DOHH2 (cell line): ENCODE data around the gene TMEM119.

Experiments
- H3F3A ChIP-seq: fragments of 200-600 bp; sonication (generic), shearing (Covaris generic); 2 replicates; pipeline ENCODE4 v1.6.0; 2016; ENCODE audit warnings: antibody characterized with exemption, mild to moderate bottlenecking; ENCODE audit not compliant: control insufficient read depth, insufficient read depth
- H3K27ac ChIP-seq: fragments of 200-600 bp; sonication (generic); 2 replicates; pipeline ENCODE4 v1.5.1; 2014; ENCODE audit warnings: low read depth, mild to moderate bottlenecking, low read length, moderate library complexity
- H3K27me3 ChIP-seq: fragments of 200-600 bp; sonication (generic); 2 replicates; pipeline ENCODE4 v1.6.1; 2014; ENCODE audit warnings: mild to moderate bottlenecking, low read length, mixed read lengths; ENCODE audit not compliant: control insufficient read depth
- H3K36me3 ChIP-seq: fragments of 200-600 bp; sonication (generic); 2 replicates; pipeline ENCODE4 v1.6.1; 2014; ENCODE audit warnings: mild to moderate bottlenecking, low read length, moderate library complexity, mixed read lengths; ENCODE audit not compliant: control insufficient read depth
- H3K4me1 ChIP-seq: fragments of 200-600 bp; sonication (generic); 2 replicates; pipeline ENCODE4 v1.6.1; 2014; ENCODE audit warnings: mild to moderate bottlenecking, low read length, mixed read lengths; ENCODE audit not compliant: control insufficient read depth
- H3K4me2 ChIP-seq: fragments of 200-600 bp; sonication (generic); 2 replicates; pipeline ENCODE4 v1.6.0; 2014; ENCODE audit warnings: mild to moderate bottlenecking, low read length, moderate library complexity
- H3K4me3 ChIP-seq: fragments of 200-600 bp; sonication (generic); 2 replicates; pipeline ENCODE4 v1.5.1; 2014; ENCODE audit warnings: mild to moderate bottlenecking, low read length, mixed read lengths
- H3K79me2 ChIP-seq: fragments of 200-600 bp; sonication (generic); 2 replicates; pipeline ENCODE4 v1.6.1; 2014; ENCODE audit warnings: mild to moderate bottlenecking, low read length, mixed read lengths; ENCODE audit not compliant: control insufficient read depth
- H3K9me2 ChIP-seq: fragments of 200-600 bp; sonication (generic); replicated peaks from 2 replicates; pipeline ENCODE4 v1.6.1; 2014; ENCODE audit warnings: mild to moderate bottlenecking, low read length, mixed read lengths; ENCODE audit not compliant: control insufficient read depth
- H3K9me3 ChIP-seq: fragments of 200-600 bp; sonication (generic); 2 replicates; pipeline ENCODE4 v1.6.1; 2014; ENCODE audit warnings: antibody characterized with exemption, low read length, mixed read lengths; ENCODE audit not compliant: control insufficient read depth, insufficient read depth
- H4K20me1 ChIP-seq: fragments of 200-600 bp; sonication (generic); 2 replicates; pipeline ENCODE4 v1.6.0; 2014; ENCODE audit warnings: low read depth, mild to moderate bottlenecking, antibody characterized with exemption, low read length, moderate library complexity; ENCODE audit not compliant: control insufficient read depth, insufficient read depth
- CTCF ChIP-seq: fragments of 200-600 bp; sonication (generic); IDR thresholded peaks from one replicate; pipeline ENCODE4 v1.5.1; 2014; ENCODE audit warnings: antibody characterized with exemption, mild to moderate bottlenecking, low read depth, low read length; ENCODE audit not compliant: poor library complexity, severe bottlenecking
- EZH2phosphoT487 ChIP-seq: fragments of 200-600 bp; sonication (generic); IDR thresholded peaks from 2 replicates; pipeline ENCODE4 v1.6.1; 2017; ENCODE audit warnings: borderline replicate concordance, mild to moderate bottlenecking, antibody characterized with exemption, low read length, moderate library complexity, mixed read lengths

The TMEM119 gene

GRCh38 chr12:108578264-108578663 lies 19.6 kb downstream of the TMEM119 start:
- TF ChIP-seq EZH2phosphoT487 (no peak), CTCF (no peak)
- no peaks in the 10 kb centered on the region for H3F3A ChIP-seq
- no peak overlapping the region for H3K4me3 ChIP-seq
- H3K9me2 ChIP-seq, result no peaks in the 10 kb centered on the region
- peaks cover 10% of the 10 kb centered on the region for H3K4me1 ChIP-seq
- no peaks in the 10 kb centered on the region for H3K36me3 ChIP-seq
- H3K27ac ChIP-seq, result no peak overlapping the region
- H3K27me3 ChIP-seq, result peaks cover 2% of the 10 kb centered on the region; the same call in 1 of the 2 replicates
- H4K20me1 ChIP-seq, result no peaks in the 10 kb centered on the region
- H3K79me2 ChIP-seq, result no peaks in the 10 kb centered on the region
- no peak overlapping the region for H3K4me2 ChIP-seq
- H3K9me3 ChIP-seq, result no peaks in the 10 kb centered on the region

GRCh38 chr12:108577458-108577857 lies 20.4 kb downstream of the TMEM119 start:
- no peak overlapping the region for H3K4me3 ChIP-seq
- H3K27me3 ChIP-seq, result peaks cover 7% of the 10 kb centered on the region; the same call in 1 of the 2 replicates
- H3K27ac ChIP-seq, result no peak overlapping the region
- no peak overlapping the region for H3K4me2 ChIP-seq
- no peaks in the 10 kb centered on the region for H3K9me2 ChIP-seq
- H3K36me3 ChIP-seq, result no peaks in the 10 kb centered on the region
- TF ChIP-seq EZH2phosphoT487 (no peak), CTCF (no peak)
- H3F3A ChIP-seq, result no peaks in the 10 kb centered on the region
- no peaks in the 10 kb centered on the region for H3K79me2 ChIP-seq
- no peaks in the 10 kb centered on the region for H3K9me3 ChIP-seq
- peaks cover 11% of the 10 kb centered on the region for H3K4me1 ChIP-seq
- H4K20me1 ChIP-seq, result no peaks in the 10 kb centered on the region

DNA sequence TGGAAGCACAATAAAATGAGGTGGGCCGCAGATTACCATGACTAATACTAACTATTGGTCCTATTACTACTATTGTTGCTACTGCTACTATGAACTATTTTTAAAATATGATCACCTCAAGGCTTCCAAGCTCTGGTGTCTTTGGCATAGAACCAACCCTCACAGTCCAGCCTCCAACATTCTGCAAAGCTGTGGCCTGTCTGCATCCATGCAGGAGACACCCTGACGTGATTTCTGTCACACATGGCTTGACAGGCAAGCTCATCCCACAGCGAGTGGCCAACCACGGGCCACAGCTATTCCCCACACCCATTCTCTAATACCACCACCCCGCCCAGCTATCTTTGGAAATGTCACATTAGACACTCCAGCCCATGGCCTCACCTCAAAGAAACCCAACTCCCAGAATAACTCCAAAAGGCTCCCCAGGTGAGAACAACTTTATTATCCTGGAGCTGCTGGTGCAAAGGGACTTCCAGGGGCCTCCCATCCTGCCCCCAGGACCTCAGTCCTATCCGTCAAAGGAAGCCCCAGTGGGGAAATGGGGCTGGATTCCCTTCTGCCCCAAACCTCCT lies 21.1 kb downstream of the TMEM119 start:
- H3K9me2 ChIP-seq, result no peaks in the 10 kb centered on the region
- H3K4me1 ChIP-seq, result peaks cover 13% of the 10 kb centered on the region
- no peaks in the 10 kb centered on the region for H3K9me3 ChIP-seq
- no peak overlapping the region for H3K27ac ChIP-seq
- H3K4me2 ChIP-seq, result no peak overlapping the region
- H3F3A ChIP-seq, result no peaks in the 10 kb centered on the region
- H3K4me3 ChIP-seq, result no peak overlapping the region
- no peaks in the 10 kb centered on the region for H3K79me2 ChIP-seq
- H4K20me1 ChIP-seq, result no peaks in the 10 kb centered on the region
- no peaks in the 10 kb centered on the region for H3K36me3 ChIP-seq
- TF ChIP-seq EZH2phosphoT487 (no peak), CTCF (no peak)
- peaks cover 12% of the 10 kb centered on the region; the same call in 1 of the 2 replicates for H3K27me3 ChIP-seq
